ENCODE data around the gene RND1. TPM values are rescaled to one million over a fixed set of nuclear protein-coding genes. Genes with fewer than 3 reads are reported as not detected.
"Not testable (repeated sequence)": the region's sequence is repeated elsewhere in the genome, so short reads cannot be mapped to it uniquely, and the experiment has no call there.

The RND1 gene
- total and polyA plus RNA-seq, 4 donors: 5.3 to 80.5 (median 15.3) TPM

GRCh38 chr12:48863291-48863690 lies 2.4 kb downstream of the RND1 start:
- Histone ChIP-seq H3K27ac (ENCODE audit: low read depth in 1 of 2, low read length in 1 of 2) (no peak overlapping the region), H3K4me3 (no peak overlapping the region), H3K27me3 (ENCODE audit: control insufficient read depth in 3 of 3, insufficient read depth in 3 of 3, low read length in 2 of 3) (peaks cover 0 to 14% (median 2%) of the 10 kb centered on the region in 3 donors), H3K9me3 (ENCODE audit: control insufficient read depth in 4 of 4, insufficient read depth in 3 of 4, low read length in 3 of 4) (no peaks in the 10 kb centered on the region), H3K36me3 (ENCODE audit: control insufficient read depth in 4 of 4, insufficient read depth in 4 of 4, low read length in 4 of 4) (peaks cover 0 to 8% (median 0%) of the 10 kb centered on the region in 4 donors), H3K4me1 (ENCODE audit: control insufficient read depth in 5 of 5, insufficient read depth in 5 of 5, low read length in 5 of 5) (peaks cover 0 to 17% (median 0%) of the 10 kb centered on the region in 5 donors), H3K9ac (ENCODE audit: insufficient read depth in 1 of 2, low read length in 2 of 2) (no peak overlapping the region)
- DNase-seq (no peak), ATAC-seq (ENCODE audit: insufficient read depth, low FRiP score) (no peak)
- 82 to 88% methylated on average over 4 of the region's 4 CpGs for WGBS, 2 donors
- TF ChIP-seq CTCF (IDR thresholded peaks at IDR 0.05; ENCODE audit: control extremely low read depth, extremely low read depth): no peak

- H3K9me3 ChIP-seq (ENCODE audit: control insufficient read depth in 4 of 4, insufficient read depth in 3 of 4, low read length in 3 of 4): no peaks in the 10 kb centered on the region
- peaks cover 0 to 11% (median 0%) of the 10 kb centered on the region in 4 donors for H3K36me3 ChIP-seq (ENCODE audit: control insufficient read depth in 4 of 4, insufficient read depth in 4 of 4, low read length in 4 of 4)
- H3K9ac ChIP-seq (ENCODE audit: insufficient read depth in 1 of 2, low read length in 2 of 2): no peak overlapping the region
- TF ChIP-seq CTCF (IDR thresholded peaks at IDR 0.05; ENCODE audit: control extremely low read depth, extremely low read depth): no peak
- H3K4me3 ChIP-seq: no peak overlapping the region
- 82 to 88% methylated on average over 5 of the region's 5 CpGs for WGBS, 2 donors
- no peak for DNase-seq
- H3K27ac ChIP-seq (ENCODE audit: low read depth in 1 of 2, low read length in 1 of 2): no peak overlapping the region
- H3K27me3 ChIP-seq (ENCODE audit: control insufficient read depth in 3 of 3, insufficient read depth in 3 of 3, low read length in 2 of 3): peaks cover 0 to 14% (median 2%) of the 10 kb centered on the region in 3 donors
- no peak for ATAC-seq (ENCODE audit: insufficient read depth, low FRiP score)
- H3K4me1 ChIP-seq (ENCODE audit: control insufficient read depth in 5 of 5, insufficient read depth in 5 of 5, low read length in 5 of 5): peaks cover 0 to 17% (median 0%) of the 10 kb centered on the region in 5 donors
Measured at GRCh38 chr12:48862760-48863159, 2.9 kb downstream of the RND1 start.

- no peaks in the 10 kb centered on the region for H3K9me3 ChIP-seq (ENCODE audit: control insufficient read depth in 4 of 4, insufficient read depth in 3 of 4, low read length in 3 of 4)
- H3K27me3 ChIP-seq (ENCODE audit: control insufficient read depth in 3 of 3, insufficient read depth in 3 of 3, low read length in 2 of 3): peaks cover 0 to 14% (median 2%) of the 10 kb centered on the region in 3 donors
- WGBS, 2 donors: 12 to 28% methylated on average over 2 of the region's 2 CpGs
- no peak for TF ChIP-seq CTCF (IDR thresholded peaks at IDR 0.05; ENCODE audit: control extremely low read depth, extremely low read depth)
- ATAC-seq (ENCODE audit: insufficient read depth, low FRiP score) (no peak), DNase-seq (no peak)
- no peak overlapping the region for H3K27ac ChIP-seq (ENCODE audit: low read depth in 1 of 2, low read length in 1 of 2)
- peaks cover 0 to 16% (median 0%) of the 10 kb centered on the region in 4 donors for H3K36me3 ChIP-seq (ENCODE audit: control insufficient read depth in 4 of 4, insufficient read depth in 4 of 4, low read length in 4 of 4)
- no peak overlapping the region for H3K4me3 ChIP-seq
- no peak overlapping the region for H3K9ac ChIP-seq (ENCODE audit: insufficient read depth in 1 of 2, low read length in 2 of 2)
- H3K4me1 ChIP-seq (ENCODE audit: control insufficient read depth in 5 of 5, insufficient read depth in 5 of 5, low read length in 5 of 5): peaks cover 0 to 17% (median 0%) of the 10 kb centered on the region in 5 donors
Measured at GRCh38 chr12:48861111-48861510, 4.6 kb downstream of the RND1 start.

- Histone ChIP-seq H3K27me3 (ENCODE audit: control insufficient read depth in 3 of 3, insufficient read depth in 3 of 3, low read length in 2 of 3) (peaks cover 0 to 14% (median 2%) of the 10 kb centered on the region in 3 donors), H3K36me3 (ENCODE audit: control insufficient read depth in 4 of 4, insufficient read depth in 4 of 4, low read length in 4 of 4) (peaks cover 0 to 16% (median 0%) of the 10 kb centered on the region in 4 donors), H3K4me1 (ENCODE audit: control insufficient read depth in 5 of 5, insufficient read depth in 5 of 5, low read length in 5 of 5) (peaks cover 0 to 17% (median 0%) of the 10 kb centered on the region in 5 donors)
- not testable (repeated sequence) for ATAC-seq (ENCODE audit: insufficient read depth, low FRiP score); H3K9ac ChIP-seq (ENCODE audit: insufficient read depth in 1 of 2, low read length in 2 of 2); H3K27ac ChIP-seq (ENCODE audit: low read depth in 1 of 2, low read length in 1 of 2); DNase-seq; H3K9me3 ChIP-seq (ENCODE audit: control insufficient read depth in 4 of 4, insufficient read depth in 3 of 4, low read length in 3 of 4); H3K4me3 ChIP-seq
- 85 to 90% methylated on average over 5 of the region's 5 CpGs for WGBS, 2 donors
Measured at GRCh38 chr12:48860236-48860635, 5.4 kb downstream of the RND1 start.
